Measurements from ENCODE around the gene MOSMO.
"Not testable (repeated sequence)": the region's sequence is repeated elsewhere in the genome, so short reads cannot be mapped to it uniquely, and the experiment has no call there.

DNA sequence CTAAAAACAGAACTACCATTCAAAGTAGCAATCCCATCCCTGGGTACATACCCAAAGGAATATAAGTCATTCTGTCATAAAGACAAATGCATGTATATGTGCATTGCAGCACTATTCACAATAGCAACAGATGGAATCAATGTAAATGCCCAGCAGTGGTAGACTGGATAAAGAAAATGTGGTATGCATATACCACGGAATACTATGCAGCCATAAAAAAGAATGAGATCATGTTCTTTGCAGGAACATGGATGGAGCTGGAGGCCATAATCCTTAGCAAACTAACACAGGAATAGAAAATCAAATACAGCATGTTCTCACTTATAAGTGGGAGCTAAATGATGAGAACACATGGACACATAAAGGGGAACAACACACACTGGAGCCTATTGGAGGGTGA is 120.6 kb downstream of the MOSMO start:
- TF ChIP-seq, protein P1, sequence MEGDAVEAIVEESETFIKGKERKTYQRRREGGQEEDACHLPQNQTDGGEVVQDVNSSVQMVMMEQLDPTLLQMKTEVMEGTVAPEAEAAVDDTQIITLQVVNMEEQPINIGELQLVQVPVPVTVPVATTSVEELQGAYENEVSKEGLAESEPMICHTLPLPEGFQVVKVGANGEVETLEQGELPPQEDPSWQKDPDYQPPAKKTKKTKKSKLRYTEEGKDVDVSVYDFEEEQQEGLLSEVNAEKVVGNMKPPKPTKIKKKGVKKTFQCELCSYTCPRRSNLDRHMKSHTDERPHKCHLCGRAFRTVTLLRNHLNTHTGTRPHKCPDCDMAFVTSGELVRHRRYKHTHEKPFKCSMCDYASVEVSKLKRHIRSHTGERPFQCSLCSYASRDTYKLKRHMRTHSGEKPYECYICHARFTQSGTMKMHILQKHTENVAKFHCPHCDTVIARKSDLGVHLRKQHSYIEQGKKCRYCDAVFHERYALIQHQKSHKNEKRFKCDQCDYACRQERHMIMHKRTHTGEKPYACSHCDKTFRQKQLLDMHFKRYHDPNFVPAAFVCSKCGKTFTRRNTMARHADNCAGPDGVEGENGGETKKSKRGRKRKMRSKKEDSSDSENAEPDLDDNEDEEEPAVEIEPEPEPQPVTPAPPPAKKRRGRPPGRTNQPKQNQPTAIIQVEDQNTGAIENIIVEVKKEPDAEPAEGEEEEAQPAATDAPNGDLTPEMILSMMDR (IDR thresholded peaks at IDR 0.05): not testable (repeated sequence)
- not testable (repeated sequence) for TF ChIP-seq EP300, POLR2A, POLR2AphosphoS5 (IDR thresholded peaks at IDR 0.05)
